ENCODE measurements around the gene TMEM242. TPM values are rescaled to one million over a fixed set of nuclear protein-coding genes. Genes with fewer than 3 reads are reported as not detected.
"Not testable (repeated sequence)": the region's sequence is repeated elsewhere in the genome, so short reads cannot be mapped to it uniquely, and the experiment has no call there.

TMEM242 gene
- 10 to 100 TPM; 11.1 to 15.0 (median 13.3) TPM for polyA plus RNA-seq (ENCODE audit: insufficient read length in 4 of 4)

DNA sequence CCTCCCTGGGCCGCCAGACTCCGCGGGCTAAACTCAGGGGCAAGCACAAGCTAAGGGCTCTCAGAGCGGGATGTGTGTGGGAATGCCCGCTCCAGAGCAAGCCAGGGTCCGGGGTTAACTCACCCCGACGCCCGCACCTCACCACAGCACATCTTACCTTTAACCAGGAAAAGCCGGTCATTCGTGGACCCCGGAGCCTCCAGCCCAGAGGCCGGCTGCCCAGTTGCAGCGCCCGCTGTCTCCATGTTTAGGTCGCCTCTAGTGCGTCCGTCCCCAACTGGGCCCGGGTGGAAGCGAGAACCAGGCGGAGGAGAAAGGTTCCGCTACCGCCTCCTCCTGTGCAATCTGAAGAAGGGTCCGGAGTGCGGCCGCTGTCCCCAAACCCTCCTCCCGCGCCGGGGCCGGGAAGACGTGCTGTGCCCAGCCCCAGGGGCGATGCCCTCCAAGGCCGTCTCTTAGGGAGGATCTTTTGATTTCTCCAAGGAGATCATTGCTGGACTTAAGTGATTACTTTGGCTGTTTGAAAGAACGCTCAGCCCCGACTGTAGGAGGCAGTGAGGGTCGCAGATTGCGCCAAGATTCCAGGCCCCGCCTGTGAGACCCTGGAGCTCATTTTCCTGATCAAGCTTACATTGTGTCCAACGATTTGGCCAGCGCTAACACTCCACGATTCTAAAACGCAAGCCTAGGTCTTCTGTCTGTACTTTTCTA lies at the start of gene TMEM242:
TSS of gene TMEM242 (minus strand) at position 265 of the 711 bp plus-strand sequence. CDS start at position 245, 20 bp downstream.
- peak; percentile 84 to 91 (median 88) for DNase-seq (ENCODE audit: low read depth in 4 of 4, low spot score in 3 of 4)

DNA sequence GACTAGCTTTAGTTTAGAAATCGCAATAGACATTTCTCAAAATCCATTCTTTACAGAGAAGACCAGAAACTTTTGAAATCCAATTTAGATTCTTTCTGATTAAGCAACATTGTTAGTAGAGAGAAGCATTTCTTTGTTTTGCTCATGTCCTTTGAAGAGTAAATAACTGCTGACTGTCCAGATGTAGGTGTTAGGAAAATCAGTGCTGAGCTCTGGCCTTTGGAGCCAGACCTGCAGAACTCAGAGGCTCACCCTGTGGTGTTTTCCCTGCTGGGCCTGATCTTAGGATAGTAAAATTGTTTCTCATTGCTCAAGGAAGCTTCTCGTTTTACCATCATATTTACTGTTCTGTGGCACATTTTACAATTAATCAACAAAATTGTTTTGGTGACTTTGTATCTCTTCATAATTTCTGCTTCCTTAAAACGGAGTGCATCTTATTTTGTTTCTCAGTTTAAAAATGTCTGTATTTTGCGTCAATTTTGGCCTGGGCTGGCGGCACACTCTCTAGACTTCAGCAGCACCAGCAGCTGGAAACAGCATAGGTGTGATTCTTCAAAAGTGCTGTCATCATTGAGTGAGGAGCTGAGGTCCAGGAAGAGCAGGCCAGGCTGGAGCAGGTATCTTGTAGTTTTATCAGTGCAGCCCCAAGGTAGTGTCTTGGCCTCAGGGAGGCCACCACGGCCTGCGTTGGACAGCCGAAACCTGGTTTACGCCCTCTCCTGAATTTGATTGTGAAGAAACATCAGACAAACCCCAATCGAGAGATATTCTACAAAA lies 49.4 kb upstream of the TMEM242 start:
- DNase-seq (ENCODE audit: low read depth in 4 of 4, low spot score in 3 of 4): no peak

DNA sequence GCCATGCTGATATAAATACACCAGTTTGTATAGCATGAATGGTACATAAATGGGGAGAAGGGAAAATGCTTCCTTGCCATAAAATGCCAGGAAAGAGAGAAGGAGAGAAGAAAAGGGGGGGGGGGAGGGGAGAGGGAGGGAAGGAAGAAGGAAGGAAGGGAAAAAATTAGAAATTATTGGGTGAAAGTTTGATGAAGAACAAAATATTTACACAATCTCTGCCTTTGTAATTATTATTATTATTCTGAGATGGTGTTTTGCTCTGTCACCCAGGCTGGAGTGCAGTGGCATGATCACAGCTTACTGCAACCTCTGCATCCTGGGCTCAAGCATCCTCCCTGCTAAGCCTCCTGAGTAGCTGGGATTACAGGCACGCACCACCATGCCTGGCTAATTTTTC lies 47.4 kb upstream of the TMEM242 start:
- no peak for DNase-seq (ENCODE audit: low read depth in 4 of 4, low spot score in 3 of 4)

DNA sequence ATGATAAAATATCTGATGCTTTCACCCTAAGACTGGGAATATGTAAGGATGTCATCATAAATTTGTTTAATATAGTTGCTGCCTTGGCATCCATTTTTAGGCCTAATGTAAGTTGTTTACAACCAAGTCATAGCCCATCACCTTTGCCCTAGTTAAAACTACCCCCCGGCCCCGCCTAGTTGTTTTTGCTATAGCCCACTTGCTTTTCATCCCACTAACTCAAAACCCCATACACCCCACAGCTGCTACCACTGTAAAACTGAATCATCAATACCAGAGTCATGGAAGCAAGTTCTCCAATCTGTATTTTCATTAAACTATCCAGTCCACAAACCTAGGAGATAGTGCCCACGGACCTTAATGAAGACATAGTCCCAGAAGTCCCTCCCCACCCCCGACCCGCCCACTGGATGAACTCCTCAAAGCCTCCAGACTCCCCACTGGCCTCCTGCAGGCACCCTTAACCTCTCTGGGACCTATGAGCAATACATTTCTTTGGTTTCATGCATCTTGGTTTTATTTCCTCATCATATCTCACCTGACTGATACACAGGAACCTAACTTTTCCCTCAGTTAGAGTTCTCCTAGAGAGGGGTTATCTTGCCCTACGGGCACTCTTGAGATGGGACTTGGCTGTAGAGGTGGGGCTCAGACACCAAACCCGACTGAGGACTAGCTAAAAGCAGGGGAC lies 45.2 kb upstream of the TMEM242 start:
- no peak for DNase-seq (ENCODE audit: low read depth in 4 of 4, low spot score in 3 of 4)

DNA sequence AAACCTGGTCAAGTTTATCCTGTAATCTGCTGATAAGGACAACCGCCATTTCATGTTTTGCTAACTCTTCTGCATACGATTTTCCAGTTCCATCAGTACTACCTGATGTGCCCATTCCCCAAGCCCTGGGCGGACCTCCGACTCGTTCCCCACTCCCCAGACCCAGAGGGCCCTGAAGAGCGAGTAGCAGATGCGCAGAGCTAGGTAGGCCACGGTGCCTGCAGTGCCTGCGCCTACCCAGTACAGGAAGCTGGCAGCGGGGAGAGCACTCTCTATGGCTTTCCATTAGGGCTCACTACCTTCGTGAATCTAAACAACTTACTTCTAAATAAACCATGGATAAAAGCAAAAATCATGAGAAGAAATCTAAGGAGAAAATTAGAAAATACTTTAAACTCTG lies 43.3 kb upstream of the TMEM242 start:
- no peak for DNase-seq (ENCODE audit: low read depth in 4 of 4, low spot score in 3 of 4)

DNA sequence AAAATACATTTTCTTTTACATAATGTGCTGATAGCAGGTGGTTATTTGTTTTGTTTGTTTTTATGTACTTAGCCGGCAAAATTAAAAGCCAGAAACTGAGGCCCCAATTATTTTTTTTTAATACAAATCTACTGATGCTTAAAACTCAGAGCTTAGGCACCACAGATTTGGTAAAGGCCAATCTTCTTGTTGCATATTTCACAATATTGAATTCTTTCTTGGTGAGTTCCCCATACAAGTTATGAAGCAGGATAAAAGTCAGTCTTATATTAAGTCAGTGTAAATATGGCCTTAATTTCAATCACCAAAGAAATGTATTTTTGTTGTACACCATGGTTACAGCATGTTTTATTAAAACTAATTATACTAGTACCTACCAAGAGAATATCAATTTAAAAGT lies 41.4 kb upstream of the TMEM242 start:
- no peak for DNase-seq (ENCODE audit: low read depth in 4 of 4, low spot score in 3 of 4)

DNA sequence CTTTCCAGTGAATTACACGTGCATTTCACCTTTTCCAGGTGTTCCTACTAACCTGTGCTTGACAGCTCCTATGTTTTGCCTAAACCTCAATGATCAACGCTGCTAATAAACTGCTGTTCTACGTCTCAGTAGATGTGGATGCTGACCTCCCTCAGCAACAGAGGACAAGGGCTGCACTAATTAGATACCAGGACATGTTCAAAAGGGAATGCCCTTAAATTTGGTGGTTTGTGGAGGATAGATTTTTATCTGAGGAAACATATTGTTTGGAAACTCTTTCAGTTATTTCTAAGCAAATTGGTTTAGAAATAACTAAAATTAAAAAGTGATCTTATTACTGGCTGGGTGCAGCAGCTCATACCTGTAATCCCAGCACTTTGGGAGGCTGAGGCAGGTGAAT lies 38.6 kb upstream of the TMEM242 start:
- no peak for DNase-seq (ENCODE audit: low read depth in 4 of 4, low spot score in 3 of 4)

DNA sequence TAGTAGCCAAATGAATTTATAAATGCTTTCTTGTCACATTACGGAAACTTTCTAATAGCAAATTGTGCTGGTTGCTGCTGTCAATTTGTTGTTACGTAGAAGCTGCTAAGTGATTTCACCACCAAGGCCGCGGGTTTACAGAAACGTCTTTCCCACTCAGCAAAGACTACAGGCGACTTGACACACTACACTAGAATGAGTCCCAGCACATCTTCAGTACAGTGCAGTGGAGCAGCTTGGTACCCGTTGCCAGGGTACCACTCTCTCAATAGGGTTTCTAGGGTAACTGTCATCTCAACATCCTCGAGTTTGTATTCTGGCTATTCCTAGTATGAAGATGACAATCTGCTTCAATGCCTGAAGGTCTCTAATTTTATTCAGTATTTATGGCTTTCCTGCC lies 35.0 kb upstream of the TMEM242 start:
- no peak for DNase-seq (ENCODE audit: low read depth in 4 of 4, low spot score in 3 of 4)

DNA sequence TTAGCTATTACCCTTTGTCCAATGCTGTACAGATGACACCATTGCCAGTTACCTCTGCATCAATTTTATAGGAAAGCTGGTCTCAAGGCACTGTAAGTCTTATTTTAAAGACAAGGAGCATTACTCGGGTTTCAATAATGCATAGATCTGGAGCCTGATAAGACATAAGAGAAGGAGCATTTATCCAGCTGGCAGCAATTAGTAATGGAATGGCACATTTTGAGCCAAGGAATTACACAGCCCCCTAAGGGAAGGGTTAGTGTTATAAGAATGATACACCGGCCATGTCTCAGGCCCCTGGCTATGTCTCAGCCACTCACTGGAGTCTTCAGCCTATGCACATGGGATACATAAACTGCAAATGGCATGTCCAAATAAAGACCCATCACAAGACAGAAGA lies 23.1 kb upstream of the TMEM242 start:
- DNase-seq (ENCODE audit: low read depth in 4 of 4, low spot score in 3 of 4): no peak

DNA sequence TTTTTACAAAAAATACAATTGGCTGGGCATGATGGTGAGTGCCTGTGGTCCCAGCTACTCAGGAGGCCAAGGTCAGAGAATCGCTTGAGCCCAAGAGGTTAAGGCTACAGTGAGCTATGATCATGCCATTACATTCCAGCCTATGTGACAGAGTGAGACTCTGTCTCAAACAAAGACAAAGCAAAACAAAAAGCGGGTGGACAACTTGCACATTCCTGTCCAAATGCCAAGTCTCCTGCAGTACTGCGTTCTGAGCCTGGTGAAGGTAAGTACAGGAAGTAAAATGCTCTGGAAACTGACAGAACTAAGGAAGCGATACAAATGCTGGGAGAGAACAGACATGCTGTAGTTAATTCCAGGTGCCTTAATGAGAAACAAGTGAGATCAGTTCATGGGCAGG lies 20.4 kb upstream of the TMEM242 start:
- DNase-seq (ENCODE audit: low read depth in 4 of 4, low spot score in 3 of 4): no peak

DNA sequence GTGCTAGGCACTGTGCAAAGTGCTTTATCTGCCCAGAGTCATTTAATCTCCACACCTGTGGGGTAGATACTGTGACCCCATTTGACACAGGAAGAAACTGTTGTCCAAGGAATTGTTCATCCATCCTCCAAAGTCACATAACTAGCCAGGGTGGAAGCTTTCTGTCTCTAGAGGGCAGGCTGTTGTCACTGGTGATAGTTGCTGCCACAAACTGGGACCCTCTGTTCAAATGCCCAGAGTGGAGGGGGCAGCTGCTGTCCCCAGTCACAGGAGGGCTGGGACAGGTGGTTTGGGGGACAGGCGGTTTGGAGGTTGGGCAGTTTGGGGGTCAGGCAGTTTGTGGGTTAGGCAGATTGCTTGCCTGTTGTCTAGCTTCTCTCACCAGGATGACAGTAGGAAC lies 16.1 kb upstream of the TMEM242 start:
- DNase-seq (ENCODE audit: low read depth in 4 of 4, low spot score in 3 of 4): no peak

DNA sequence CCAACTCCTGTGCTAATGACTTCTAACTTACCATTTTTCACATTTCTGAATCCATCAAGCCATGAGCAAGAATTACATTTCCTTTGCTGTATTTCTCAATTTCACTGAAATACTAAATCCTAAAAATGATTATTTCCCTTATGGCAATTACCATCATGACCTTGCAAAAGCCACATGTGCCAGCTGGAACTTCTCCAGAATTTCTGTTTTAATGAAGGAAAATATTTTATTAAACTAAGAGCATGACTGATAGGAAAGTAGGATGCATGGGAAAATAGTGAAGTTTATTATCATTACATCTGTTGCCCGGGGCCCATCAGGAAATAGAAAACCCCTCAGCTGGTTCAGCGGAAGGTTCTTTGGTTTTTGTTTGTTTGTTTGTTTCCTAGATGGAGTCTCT lies 14.4 kb upstream of the TMEM242 start:
- no peak for DNase-seq (ENCODE audit: low read depth in 4 of 4, low spot score in 3 of 4)

DNA sequence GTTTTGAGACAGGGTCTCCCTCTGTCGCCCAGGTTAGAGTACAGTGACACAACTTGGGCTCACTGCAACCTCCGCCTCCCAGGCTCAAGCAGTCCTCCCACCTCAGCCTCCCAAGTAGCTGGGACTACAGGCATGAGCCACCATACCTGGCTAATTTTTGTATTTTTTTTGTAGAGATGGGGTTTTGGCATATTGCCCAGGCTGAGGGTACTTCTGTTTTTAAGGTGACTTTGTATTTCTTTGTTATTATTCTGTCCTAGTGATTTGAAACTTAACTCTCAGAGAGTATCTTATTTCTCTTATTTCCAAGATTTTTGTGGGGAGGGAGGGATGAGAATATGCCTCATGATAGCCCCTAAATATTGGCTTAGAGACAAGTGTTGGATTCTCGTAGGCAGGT lies 14.0 kb upstream of the TMEM242 start:
- DNase-seq (ENCODE audit: low read depth in 4 of 4, low spot score in 3 of 4): not testable (repeated sequence)

DNA sequence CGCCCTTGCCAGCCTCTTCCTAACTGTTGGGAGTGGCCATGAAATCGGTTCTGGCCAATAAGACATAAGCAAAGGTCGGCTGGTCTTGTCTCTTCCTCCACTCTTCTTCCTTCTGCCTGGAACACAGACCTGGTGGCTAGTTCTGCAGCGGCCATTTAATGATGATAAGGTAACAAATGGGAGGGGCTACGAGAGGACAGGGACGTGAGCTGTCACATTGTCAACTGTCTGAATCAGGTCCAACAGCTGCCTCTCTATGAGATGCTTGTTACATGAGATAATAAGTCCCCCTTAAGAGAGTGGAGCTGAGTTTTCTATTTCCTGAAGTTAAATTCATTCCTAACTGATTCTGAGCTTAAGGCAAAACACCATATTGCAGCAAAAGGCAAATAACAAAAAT lies 12.5 kb upstream of the TMEM242 start:
- DNase-seq (ENCODE audit: low read depth in 4 of 4, low spot score in 3 of 4): no peak

DNA sequence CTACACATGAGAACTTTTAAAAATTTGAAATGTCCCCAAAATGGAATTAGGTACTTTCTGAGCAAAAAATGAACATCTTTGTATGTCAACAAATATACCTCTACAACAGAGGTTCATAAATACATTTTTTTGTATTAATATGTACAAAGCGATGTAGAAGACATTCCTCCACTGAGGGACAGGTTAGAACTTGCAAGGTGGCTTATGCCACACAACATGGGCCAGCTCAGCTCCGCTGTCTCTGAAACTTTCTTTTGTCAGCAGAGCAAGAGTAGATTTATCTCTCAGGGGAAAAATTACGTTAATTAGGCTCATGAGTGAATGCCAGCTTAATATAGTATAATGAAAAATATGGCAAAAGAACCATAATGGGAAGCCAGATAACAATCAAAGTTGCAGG lies 10.6 kb upstream of the TMEM242 start:
- no peak for DNase-seq (ENCODE audit: low read depth in 4 of 4, low spot score in 3 of 4)

DNA sequence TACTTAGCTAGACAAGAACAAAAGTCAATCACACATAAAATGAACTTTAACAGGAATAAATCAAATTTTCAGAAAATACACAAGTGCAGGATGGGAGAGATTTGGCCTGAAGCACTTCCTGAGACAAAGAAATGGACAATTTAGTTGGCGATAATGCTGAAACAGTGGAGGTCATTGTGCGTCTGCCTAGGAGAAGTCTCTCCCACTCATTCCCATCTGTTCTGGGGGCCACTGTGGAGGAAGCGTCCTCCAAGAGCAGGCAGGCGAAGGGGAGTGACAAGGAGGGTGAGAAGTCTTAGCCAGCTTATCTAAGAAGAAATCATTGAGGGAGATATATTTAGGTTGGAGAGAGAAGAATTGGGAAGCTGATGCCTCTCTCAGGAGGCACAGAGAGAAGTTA lies 10.2 kb upstream of the TMEM242 start:
- no peak for DNase-seq (ENCODE audit: low read depth in 4 of 4, low spot score in 3 of 4)

DNA sequence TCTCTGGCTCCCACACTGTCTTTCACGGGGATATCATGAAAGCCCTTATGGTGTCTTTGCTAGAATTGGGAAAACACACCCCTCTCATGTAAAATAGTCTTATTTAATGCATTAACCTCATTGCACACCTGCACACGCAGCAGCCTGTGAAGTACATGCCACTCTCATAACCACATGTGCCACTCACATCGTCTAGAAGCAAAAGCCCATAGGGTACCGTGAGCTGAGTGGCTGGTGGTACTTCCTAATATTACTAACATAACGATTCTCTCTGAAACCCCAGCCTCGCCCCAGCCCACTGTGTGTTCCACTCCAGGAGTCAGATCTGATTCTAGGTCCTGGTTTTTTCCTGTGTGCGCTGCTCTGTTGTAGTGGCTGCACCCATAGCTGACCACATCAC lies 9.5 kb upstream of the TMEM242 start:
- DNase-seq (ENCODE audit: low read depth in 4 of 4, low spot score in 3 of 4): no peak

DNA sequence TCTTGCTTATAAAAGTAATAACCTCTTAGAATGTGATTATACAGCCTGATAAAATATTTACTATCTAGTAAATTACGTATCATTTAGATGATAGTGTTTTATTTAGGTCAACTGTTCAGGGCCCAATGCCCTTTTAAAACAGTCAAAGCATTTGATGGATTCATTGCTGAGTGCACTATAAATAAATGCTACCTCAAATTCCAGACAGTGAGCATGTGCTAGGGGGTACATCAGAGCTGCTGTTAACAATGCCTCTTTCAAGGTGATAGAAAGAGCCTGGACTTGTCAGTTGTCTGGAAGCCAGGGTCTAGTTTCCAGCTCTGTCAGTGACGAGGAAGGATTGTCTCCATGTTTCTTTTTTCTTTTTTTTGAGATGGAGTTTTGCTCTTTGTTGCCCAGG lies 7.5 kb upstream of the TMEM242 start:
- DNase-seq (ENCODE audit: low read depth in 4 of 4, low spot score in 3 of 4): no peak

DNA sequence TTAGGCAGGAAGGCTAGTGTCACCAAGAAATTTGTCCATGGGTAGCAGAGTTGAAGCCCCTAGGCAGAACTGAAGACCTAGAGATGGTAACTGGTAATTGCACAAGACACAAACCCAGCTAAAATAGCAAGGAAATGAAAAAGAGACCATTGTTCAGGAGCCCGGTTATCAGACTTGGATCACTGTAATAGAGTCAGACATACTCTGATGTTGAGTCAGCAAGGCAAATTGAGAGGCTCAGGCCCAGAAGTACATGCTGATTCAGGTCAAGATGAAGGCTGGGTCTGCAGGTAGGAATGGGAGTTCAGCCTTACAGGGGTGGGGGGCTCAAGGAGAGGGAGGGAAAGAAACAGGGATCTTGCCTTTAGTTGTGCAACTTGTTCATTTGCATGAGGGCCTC lies 6.5 kb upstream of the TMEM242 start:
- DNase-seq (ENCODE audit: low read depth in 4 of 4, low spot score in 3 of 4): no peak

DNA sequence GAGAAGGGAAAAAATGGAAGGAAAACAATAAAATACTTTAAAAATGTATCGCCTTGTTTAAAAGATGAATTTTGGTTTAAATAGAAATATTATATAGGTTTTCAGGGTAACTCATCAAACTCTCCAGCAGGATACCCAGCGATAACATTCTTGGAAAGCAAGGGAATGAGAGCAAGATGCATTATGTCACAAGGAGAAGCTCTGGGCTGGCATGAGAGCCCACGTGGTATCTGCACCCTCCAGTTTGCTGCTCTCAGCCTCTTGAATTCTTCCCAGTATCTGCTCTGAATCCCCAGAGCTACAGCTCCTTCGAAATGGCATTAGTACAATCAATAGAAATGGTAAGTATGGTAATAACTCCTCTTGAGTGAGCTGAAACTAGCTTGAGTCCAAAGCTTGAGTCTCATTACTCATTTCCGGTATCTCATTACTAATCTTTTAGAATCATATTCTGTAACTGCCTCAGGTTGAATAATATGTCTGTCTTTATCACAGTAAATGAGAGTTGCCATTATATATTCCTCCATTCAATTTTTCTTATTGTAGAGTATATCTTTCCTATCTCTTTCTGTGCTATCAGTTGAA lies 4.9 kb upstream of the TMEM242 start:
- DNase-seq (ENCODE audit: low read depth in 4 of 4, low spot score in 3 of 4): no peak

DNA sequence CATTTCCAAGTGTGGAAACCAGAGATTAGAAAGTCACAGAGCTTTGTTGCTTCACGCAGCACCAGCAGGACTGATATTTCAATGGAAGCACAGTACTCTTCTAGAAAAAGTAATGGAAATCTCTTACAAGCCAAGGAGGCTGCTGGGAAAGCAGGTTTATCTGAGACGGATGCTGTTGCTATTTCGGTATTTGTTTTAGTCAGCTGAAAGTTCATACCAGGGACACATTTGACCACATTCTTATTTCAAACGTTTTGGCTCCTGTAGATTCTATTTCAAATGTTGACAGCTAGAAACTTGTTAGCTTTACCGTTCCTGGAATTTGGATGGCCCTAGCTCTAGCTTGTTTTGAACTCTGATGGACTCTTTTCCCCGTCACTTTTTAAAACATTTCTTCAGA lies 3.7 kb upstream of the TMEM242 start:
- DNase-seq (ENCODE audit: low read depth in 4 of 4, low spot score in 3 of 4): no peak

Data from left renal pelvis (tissue), 4 donors.